WTC11 (cell line): Measurements from ENCODE around the gene ZNF609.

Experiments
- CREB1 ChIP-seq: sonication (generic); formaldehyde crosslinking; IDR thresholded peaks from 2 replicates; pipeline ENCODE4 v1.8.0; 2023; ENCODE audit warnings: mild to moderate bottlenecking, missing genetic modification reagents
- CREM ChIP-seq: sonication (generic); formaldehyde crosslinking; IDR thresholded peaks from 2 replicates; pipeline ENCODE4 v1.8.1; 2022; ENCODE audit warnings: mild to moderate bottlenecking, missing genetic modification reagents, moderate library complexity
- ELF4 ChIP-seq: sonication (generic); formaldehyde crosslinking; IDR thresholded peaks from 2 replicates; pipeline ENCODE4 v1.8.1; 2022; ENCODE audit warnings: low read depth, mild to moderate bottlenecking, moderate library complexity, missing genetic modification reagents
- ETV6 ChIP-seq: sonication (generic); formaldehyde crosslinking; IDR thresholded peaks from 2 replicates; pipeline ENCODE4 v1.8.1; 2022; ENCODE audit warnings: mild to moderate bottlenecking, missing genetic modification reagents
- HMGA2 ChIP-seq: fragments of 250-450 bp; sonication (Bioruptor Pico); IDR thresholded peaks from 2 replicates; pipeline ENCODE4 v1.4.0; 2021; ENCODE audit warnings: mild to moderate bottlenecking, moderate library complexity
- NR3C1 ChIP-seq: sonication (generic); formaldehyde crosslinking; conservative IDR thresholded peaks from 2 replicates; pipeline ENCODE4 v1.8.1; 2023; ENCODE audit warnings: low read depth, mild to moderate bottlenecking, missing genetic modification reagents
- SP1 ChIP-seq: sonication (generic); formaldehyde crosslinking; conservative IDR thresholded peaks from 2 replicates; pipeline ENCODE4 v1.8.1; 2022; ENCODE audit warnings: missing genetic modification reagents
- ZNF121 ChIP-seq: sonication (generic); formaldehyde crosslinking; IDR thresholded peaks from 2 replicates; pipeline ENCODE4 v1.8.0; 2023; ENCODE audit warnings: missing genetic modification reagents
- TF ChIP-seq, protein P1 (sequence below): sonication (generic); formaldehyde crosslinking; IDR thresholded peaks from 2 replicates; pipeline ENCODE4 v1.8.0; 2022; ENCODE audit warnings: mild to moderate bottlenecking, missing genetic modification reagents
- TF ChIP-seq, protein P2 (sequence below): fragments of 200-600 bp; IDR thresholded peaks from 2 replicates; pipeline ENCODE4 v1.8.0; 2022; ENCODE audit warnings: antibody characterized with exemption
- TF ChIP-seq, protein P3 (sequence below): sonication (generic); formaldehyde crosslinking; IDR thresholded peaks from 2 replicates; pipeline ENCODE4 v1.8.1; 2023; ENCODE audit warnings: mild to moderate bottlenecking, missing genetic modification reagents, moderate library complexity
- TF ChIP-seq, protein P4 (sequence below): fragments of 250-450 bp; sonication (Bioruptor Pico); IDR thresholded peaks from 2 replicates; pipeline ENCODE4 v1.9.0; 2021; ENCODE audit warnings: moderate library complexity, mild to moderate bottlenecking, inconsistent platforms, borderline replicate concordance
- TF ChIP-seq, protein P5 (sequence below): sonication (generic); formaldehyde crosslinking; IDR thresholded peaks from 2 replicates; pipeline ENCODE4 v1.8.0; 2022; ENCODE audit warnings: mild to moderate bottlenecking, missing genetic modification reagents

DNA sequence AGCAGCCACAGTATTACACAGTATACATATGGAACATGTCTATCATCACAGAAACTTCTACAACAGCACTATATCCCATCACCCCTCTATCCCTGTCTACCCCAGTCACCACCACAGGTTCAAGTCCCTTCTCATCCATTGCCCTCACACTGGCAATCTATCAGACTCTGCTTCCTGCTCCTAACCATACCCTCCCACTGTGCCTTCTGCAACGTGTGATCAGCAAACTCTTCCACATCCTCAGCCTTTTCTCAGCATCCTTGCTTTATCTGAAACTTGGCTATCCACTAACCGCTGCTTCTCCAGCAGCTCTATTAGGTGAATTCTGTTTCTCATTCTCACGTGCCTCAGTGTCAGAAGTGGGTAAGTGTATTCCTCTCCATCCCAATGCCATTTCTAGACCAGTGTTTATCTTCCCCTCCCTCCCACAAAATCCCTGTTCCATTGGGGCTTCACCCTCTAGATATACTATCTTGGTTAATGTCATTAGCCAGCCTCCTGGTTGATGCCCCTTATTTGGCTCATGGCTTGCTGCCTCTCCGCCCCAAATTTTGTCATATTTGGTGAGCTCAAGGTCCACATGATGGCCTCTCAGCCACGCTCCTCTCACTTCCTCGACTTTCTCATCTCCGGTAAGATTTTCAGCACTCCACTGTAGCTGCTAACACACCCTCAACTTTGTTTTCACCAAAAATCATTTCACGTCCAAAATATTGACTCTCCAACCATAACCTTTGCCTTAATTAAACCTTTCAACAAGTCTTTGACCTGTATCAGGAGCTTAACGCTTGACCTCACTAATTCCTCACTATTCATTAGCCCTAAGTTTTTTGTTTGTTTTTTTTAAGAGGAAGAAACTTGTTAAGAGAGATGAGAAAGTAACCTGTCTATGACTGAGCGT is 245.9 kb downstream of the ZNF609 start:
- TF ChIP-seq CREM (CRISPR knock-in tag) (no peak), ZNF121 (CRISPR knock-in tag) (no peak), HMGA2 (CRISPR knock-in tag) (no peak), CREB1 (CRISPR knock-in tag) (no peak), ELF4 (CRISPR knock-in tag) (no peak), ETV6 (no peak), NR3C1 (CRISPR knock-in tag) (no peak), SP1 (no peak)
- TF ChIP-seq, protein P1, sequence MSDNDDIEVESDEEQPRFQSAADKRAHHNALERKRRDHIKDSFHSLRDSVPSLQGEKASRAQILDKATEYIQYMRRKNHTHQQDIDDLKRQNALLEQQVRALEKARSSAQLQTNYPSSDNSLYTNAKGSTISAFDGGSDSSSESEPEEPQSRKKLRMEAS (CRISPR knock-in tag), result no peak
- TF ChIP-seq, protein P2, sequence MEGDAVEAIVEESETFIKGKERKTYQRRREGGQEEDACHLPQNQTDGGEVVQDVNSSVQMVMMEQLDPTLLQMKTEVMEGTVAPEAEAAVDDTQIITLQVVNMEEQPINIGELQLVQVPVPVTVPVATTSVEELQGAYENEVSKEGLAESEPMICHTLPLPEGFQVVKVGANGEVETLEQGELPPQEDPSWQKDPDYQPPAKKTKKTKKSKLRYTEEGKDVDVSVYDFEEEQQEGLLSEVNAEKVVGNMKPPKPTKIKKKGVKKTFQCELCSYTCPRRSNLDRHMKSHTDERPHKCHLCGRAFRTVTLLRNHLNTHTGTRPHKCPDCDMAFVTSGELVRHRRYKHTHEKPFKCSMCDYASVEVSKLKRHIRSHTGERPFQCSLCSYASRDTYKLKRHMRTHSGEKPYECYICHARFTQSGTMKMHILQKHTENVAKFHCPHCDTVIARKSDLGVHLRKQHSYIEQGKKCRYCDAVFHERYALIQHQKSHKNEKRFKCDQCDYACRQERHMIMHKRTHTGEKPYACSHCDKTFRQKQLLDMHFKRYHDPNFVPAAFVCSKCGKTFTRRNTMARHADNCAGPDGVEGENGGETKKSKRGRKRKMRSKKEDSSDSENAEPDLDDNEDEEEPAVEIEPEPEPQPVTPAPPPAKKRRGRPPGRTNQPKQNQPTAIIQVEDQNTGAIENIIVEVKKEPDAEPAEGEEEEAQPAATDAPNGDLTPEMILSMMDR, result no peak
- TF ChIP-seq, protein P3, sequence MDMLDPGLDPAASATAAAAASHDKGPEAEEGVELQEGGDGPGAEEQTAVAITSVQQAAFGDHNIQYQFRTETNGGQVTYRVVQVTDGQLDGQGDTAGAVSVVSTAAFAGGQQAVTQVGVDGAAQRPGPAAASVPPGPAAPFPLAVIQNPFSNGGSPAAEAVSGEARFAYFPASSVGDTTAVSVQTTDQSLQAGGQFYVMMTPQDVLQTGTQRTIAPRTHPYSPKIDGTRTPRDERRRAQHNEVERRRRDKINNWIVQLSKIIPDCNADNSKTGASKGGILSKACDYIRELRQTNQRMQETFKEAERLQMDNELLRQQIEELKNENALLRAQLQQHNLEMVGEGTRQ (CRISPR knock-in tag), result no peak
- TF ChIP-seq, protein P4, sequence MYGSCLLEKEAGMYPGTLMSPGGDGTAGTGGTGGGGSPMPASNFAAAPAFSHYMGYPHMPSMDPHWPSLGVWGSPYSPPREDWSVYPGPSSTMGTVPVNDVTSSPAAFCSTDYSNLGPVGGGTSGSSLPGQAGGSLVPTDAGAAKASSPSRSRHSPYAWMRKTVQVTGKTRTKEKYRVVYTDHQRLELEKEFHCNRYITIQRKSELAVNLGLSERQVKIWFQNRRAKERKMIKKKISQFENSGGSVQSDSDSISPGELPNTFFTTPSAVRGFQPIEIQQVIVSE (CRISPR knock-in tag), result no peak
- TF ChIP-seq, protein P5, sequence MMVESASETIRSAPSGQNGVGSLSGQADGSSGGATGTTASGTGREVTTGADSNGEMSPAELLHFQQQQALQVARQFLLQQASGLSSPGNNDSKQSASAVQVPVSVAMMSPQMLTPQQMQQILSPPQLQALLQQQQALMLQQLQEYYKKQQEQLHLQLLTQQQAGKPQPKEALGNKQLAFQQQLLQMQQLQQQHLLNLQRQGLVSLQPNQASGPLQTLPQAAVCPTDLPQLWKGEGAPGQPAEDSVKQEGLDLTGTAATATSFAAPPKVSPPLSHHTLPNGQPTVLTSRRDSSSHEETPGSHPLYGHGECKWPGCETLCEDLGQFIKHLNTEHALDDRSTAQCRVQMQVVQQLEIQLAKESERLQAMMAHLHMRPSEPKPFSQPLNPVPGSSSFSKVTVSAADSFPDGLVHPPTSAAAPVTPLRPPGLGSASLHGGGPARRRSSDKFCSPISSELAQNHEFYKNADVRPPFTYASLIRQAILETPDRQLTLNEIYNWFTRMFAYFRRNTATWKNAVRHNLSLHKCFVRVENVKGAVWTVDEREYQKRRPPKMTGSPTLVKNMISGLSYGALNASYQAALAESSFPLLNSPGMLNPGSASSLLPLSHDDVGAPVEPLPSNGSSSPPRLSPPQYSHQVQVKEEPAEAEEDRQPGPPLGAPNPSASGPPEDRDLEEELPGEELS (CRISPR knock-in tag), result no peak
